ENCODE data around the gene BLTP3A.
A peak's percentile ranks its signal among the peaks of the same experiment; 100 is the strongest.
"Not testable (repeated sequence)": the region's sequence is repeated elsewhere in the genome, so short reads cannot be mapped to it uniquely, and the experiment has no call there.

Gene BLTP3A

GRCh38 chr6:34791701-34792604, at the start of gene BLTP3A:
Gene BLTP3A, plus strand, starts transcription at chr6:34792083. Its CDS starts 168 bp downstream, at chr6:34792251.
- peak; percentile 78 to 85 for DNase-seq

- DNase-seq = no peak
Measured at GRCh38 chr6:34742094-34742493, 49.8 kb upstream of the BLTP3A start.

GRCh38 chr6:34743625-34744293, 48.1 kb upstream of the BLTP3A start:
- no peak for DNase-seq

GRCh38 chr6:34744294-34744647, 47.6 kb upstream of the BLTP3A start:
- DNase-seq = not testable (repeated sequence)

- DNase-seq = peak; percentile 36 to 37
Measured at GRCh38 chr6:34745277-34746103, 46.4 kb upstream of the BLTP3A start.

GRCh38 chr6:34746104-34746846, 45.6 kb upstream of the BLTP3A start:
- no peak for DNase-seq

GRCh38 chr6:34748757-34749156, 43.1 kb upstream of the BLTP3A start:
- DNase-seq = no peak

- DNase-seq = peak in 1 of 2 experiments; percentile 60
Measured at GRCh38 chr6:34756513-34756856, 35.4 kb upstream of the BLTP3A start.

- no peak for DNase-seq
Measured at GRCh38 chr6:34757687-34758274, 34.1 kb upstream of the BLTP3A start.

GRCh38 chr6:34760108-34760507, 31.8 kb upstream of the BLTP3A start:
- DNase-seq = no peak

- DNase-seq = not testable (repeated sequence)
Measured at GRCh38 chr6:34761681-34762080, 30.2 kb upstream of the BLTP3A start.

GRCh38 chr6:34768148-34768547, 23.7 kb upstream of the BLTP3A start:
- no peak for DNase-seq

- DNase-seq = no peak
Measured at GRCh38 chr6:34771727-34772126, 20.2 kb upstream of the BLTP3A start.

- DNase-seq = no peak
Measured at GRCh38 chr6:34772940-34773339, 18.9 kb upstream of the BLTP3A start.

- no peak for DNase-seq
Measured at GRCh38 chr6:34773916-34774315, 18.0 kb upstream of the BLTP3A start.

- DNase-seq = no peak
Measured at GRCh38 chr6:34774967-34775366, 16.9 kb upstream of the BLTP3A start.

GRCh38 chr6:34785375-34785774, 6.5 kb upstream of the BLTP3A start:
- DNase-seq = not testable (repeated sequence)

- DNase-seq = not testable (repeated sequence)
Measured at GRCh38 chr6:34787152-34787551, 4.7 kb upstream of the BLTP3A start.

- DNase-seq = no peak
Measured at GRCh38 chr6:34788111-34788510, 3.8 kb upstream of the BLTP3A start.

- DNase-seq = no peak
Measured at GRCh38 chr6:34791164-34791700, 651 bp upstream of the BLTP3A start.

- peak; percentile 27 to 57 for DNase-seq
Measured at GRCh38 chr6:34792605-34793500, 970 bp downstream of the BLTP3A start.
